GM12874 (cell line): ENCODE measurements around the gene IZUMO4.

Experiments
- TF ChIP-seq, protein P1 (sequence below): IDR thresholded peaks from 2 replicates; pipeline ENCODE4 v1.5.1; 2011; ENCODE audit warnings: low read depth, mild to moderate bottlenecking, control low read depth, low read length, moderate library complexity; ENCODE audit not compliant: insufficient read depth

The IZUMO4 gene

DNA sequence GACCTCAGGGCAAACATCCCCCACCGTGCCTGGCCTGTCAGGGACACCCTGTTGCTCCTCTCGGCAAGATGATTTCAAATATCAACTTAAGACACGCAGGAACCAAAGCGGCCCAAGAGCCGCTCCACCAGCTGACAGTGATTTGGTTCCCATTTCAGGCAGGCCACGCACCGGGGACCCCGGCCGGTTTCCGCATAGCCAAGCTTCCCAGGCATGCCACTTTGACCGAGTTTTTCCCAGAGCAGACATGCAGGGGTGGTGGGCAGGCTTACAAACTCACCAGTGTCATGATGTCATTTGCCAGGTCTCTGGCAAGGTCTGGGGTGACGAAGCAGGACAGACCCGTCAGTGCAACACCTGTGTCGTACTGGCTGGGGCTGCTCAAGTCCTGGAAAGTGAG, 35.5 kb downstream of the IZUMO4 start:
- TF ChIP-seq, protein P1, sequence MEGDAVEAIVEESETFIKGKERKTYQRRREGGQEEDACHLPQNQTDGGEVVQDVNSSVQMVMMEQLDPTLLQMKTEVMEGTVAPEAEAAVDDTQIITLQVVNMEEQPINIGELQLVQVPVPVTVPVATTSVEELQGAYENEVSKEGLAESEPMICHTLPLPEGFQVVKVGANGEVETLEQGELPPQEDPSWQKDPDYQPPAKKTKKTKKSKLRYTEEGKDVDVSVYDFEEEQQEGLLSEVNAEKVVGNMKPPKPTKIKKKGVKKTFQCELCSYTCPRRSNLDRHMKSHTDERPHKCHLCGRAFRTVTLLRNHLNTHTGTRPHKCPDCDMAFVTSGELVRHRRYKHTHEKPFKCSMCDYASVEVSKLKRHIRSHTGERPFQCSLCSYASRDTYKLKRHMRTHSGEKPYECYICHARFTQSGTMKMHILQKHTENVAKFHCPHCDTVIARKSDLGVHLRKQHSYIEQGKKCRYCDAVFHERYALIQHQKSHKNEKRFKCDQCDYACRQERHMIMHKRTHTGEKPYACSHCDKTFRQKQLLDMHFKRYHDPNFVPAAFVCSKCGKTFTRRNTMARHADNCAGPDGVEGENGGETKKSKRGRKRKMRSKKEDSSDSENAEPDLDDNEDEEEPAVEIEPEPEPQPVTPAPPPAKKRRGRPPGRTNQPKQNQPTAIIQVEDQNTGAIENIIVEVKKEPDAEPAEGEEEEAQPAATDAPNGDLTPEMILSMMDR, result no peak

DNA sequence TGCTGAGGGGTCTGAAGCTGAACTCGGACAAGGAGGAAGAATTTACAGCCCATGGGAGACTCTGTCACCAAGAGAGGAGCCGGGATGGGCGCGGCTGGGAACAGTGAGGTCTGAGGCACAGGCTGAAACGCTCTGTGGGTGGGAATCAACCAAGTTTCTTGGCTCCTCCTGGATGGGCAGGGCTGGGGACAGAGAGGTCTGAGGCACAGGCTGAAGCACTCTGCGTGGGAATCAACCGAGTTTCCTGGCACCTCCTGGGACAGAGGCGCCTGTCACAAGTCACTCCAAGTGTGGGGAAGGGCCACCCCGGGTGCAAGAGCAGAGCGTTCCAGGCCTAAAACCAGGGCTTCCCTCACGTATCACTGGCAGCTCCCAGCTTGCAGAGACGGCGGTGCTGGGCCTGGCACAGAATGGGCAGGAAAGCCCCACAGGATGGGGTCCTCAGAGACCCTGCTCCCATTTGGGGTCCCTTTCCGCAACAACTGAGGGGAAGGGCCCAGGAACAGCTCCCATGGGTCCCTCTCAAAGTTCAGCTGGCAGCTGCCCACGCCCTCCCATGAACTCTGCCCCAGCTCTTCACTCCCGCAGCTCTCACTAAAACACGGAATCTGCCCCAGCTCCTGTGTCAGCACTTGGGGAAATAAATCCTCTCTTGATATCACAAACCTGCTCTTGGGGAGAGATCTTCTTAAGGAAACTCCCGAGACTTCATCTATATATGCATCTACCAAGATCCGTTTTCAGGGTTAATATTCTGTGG, 36.2 kb downstream of the IZUMO4 start:
- TF ChIP-seq, protein P1, result no peak

DNA sequence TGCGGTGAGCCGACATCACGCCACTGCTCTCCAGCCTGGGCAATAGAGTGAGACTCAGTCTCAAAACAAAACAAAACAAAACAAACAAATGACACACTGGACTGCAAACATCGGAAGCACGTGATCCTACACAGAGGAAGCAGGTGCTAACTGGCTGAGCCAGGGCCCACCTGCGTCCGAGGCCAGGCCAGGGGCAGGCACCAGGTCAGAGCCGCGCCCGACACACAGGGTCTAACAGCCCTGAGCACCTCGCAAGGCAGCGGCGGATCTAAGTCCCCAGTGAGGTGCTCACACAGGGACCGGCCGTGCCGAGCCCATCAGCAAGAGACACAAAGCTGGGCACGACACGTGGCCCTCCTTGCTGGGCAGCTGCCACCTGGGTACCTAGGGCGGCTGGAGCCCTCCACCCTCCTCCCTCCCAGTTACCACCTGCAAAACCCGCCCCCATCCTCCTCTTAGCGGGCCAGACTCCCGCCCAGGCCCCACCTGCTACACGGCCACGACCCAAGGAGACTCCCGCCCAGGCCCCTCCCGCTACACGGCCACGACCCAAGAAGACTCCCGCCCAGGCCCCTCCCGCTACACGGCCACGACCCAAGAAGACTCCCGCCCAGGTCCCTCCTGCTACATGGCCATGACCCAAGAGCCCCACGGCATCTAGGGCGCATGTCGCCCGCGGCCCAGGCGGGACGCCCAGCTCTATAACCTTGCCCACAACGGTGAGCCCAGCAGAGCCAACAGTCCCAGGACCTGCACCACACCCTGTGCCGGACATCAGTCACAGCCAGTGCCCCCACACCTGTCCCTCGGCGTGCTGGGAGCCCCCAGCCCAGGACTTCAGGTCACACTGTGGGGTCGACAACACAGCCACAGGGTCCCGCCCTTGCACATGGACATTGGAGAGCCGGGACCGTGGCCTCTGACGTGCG, 39.0 kb downstream of the IZUMO4 start:
- TF ChIP-seq, protein P1, result no peak

DNA sequence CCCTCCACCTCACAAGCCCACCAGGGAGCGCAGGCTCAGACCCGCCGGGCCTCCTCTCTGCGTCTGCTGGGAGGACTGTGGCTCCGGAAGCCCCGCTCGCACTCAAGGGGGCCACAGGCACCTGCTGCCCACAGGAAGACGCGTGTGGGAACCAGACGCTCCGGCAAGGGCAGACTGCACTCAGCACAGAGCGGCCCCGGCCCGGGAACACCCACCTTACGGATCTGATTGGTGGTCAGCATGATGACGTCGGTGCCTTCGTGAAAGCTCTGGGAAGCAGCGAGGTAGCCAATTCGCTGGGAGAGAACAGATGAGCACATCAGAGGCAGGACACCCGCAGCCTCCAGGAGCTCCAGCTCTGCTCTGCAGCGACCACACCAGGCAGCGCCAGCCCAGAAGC, 40.1 kb downstream of the IZUMO4 start:
- TF ChIP-seq, protein P1, result no peak

DNA sequence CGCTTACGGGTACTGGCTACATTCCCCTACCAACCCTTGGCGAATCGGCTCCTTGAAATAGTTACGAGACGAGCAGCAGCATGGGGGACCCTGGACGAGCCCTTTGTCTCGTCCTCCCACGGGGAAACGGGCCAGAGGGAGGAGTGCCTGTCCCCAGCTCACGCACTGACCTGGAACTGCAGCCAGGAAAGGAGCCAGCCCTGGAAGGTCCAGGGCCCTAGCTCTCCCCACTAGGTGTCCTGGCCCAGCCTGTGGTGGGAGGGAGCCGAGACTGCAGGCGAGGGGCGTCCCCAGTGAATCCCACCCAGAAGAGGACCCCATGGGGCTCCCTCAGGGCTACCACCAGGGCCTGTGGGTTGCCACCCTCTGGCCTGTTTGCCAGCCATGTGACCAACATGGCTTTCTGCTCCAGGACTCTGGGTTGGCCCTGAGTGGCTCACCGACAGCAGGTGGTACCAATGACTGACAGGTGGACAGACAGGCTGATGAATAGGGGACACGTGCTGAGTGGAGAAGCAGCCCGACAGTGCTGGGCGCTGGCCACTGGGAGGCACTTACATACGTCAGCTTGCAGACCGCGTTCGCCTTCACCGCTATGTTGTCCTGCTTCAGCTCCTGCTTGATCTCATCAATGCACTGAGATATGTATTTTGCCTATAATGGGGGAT, 41.5 kb downstream of the IZUMO4 start:
- TF ChIP-seq, protein P1, result no peak

DNA sequence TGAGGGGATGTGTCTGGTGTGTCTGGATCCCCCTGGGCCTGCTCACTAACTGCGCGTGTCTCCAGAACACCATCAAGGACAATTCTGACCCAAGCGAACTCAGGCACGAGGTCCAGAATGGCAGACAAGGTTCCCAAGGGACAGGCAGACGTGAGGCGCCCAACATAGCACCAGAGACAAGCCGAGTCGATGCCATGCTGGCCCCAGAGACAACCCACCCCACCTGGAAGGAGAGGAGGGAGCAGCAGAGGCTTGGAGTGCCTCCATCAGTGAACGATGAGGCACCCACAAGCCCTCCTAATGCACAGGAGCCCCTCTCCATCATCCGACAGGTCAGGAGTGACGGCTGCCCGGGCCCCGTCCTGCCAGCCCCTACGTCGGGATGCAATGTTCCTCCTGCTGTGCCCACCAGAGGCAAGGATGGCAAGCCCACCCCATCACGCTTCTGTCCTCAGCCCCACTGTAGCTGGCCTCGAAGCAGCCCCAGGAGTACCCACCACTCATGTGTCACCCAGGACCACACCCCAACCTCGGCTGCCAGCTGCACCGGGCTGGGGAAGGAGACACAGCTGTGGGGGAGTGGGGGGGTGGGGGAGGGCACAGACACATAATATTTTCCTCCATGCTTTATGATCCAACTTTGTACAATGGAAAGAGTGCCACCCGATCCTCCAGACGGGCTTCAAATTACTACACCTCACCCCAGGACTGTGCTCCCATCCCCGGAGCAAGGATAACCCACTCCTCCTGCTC, 42.8 kb downstream of the IZUMO4 start:
- TF ChIP-seq, protein P1, result no peak
